OCI-M2 (cell line): ENCODE results near the gene LRRC14B.
"Not testable (repeated sequence)": the region's sequence is repeated elsewhere in the genome, so short reads cannot be mapped to it uniquely, and the experiment has no call there.

Source experiments
- DNase-seq: peaks from one replicate; lab custom pipeline; 2025; ENCODE audit not compliant: unreplicated experiment; lab: John Stamatoyannopoulos, UW

Gene LRRC14B

DNA sequence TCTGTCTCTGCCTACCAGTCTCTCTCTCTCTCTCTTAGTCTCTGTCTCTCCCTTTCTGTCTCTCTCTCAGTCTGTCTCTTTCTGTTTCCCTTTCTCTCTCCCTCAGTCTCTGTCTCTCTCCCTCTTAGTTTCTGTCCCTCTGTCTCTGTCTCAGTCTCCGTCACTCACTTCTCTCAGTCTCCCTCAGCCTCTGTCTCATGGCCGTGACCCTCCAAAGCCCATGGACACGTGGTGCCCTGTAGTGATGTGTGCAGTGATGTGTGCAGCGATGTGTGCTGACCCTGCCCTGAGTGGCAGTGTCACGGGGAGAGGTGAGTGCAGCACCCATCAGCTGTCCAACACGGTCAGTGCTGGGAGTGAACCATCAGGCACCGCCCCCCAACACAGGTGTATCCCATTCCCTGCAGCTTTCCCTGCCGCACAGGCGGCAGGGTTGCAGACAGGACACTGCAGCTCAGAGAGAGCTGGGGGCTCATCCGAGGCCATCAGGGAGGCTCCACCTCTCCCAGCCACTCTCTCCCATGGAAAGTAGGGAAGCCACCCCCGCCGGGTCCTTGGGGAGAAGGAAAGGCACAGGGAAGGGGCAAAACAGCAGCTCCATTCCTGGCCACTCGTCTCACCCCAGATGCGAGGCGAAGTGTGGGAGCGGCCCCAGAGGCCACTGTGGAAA is 794 bp upstream of the LRRC14B start:
- DNase-seq = no peak

DNA sequence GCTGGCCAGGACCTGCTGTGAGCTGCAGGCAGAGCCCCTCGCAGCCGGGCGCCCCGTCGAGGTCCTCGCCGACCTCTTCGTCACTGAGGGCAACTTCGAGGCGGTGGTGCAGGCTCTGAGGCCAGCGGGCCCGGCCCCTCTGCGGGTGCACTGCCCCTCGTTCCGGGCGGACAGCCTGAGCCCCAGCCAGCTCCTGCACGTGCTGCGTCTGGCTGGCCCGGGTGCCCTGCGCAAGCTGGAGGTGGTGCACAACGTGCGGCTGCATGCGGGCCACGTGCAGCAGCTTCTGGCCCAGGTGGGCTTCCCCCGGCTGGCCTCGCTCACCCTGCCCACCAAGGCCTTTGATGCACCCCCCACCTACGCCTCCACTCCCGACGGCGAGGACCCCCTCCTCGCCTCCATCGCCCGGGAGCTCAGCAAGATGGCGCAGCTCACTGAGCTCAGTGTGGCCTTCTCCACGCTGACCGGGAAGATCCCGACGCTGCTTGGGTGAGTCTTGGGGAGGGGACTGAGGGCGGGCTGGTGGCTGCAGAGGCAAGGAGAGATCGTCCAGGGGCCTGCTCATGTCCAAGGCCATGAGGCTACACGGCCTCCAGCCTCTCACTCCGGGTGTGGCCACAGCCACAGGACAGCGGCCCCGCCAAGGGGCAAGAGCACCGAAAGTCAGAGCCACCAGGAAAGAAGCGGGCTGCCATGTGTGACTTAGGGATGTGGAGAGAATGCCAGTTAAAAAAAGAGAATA is 825 bp downstream of the LRRC14B start:
- DNase-seq = no peak

DNA sequence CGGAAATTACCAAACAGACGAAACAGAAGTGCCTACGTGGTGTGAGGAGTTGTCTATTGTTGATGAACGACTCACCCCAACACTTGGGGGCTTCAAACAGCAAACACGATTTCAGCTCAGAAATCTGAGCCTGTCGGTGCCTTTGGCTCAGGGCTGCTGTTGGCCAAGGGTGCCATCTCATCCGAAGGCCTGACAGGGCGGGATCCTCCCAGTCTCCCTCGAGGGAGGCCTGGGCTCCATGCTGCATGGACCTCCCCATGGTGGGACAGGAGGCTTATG is 1.3 kb downstream of the LRRC14B start:
- DNase-seq = no peak

DNA sequence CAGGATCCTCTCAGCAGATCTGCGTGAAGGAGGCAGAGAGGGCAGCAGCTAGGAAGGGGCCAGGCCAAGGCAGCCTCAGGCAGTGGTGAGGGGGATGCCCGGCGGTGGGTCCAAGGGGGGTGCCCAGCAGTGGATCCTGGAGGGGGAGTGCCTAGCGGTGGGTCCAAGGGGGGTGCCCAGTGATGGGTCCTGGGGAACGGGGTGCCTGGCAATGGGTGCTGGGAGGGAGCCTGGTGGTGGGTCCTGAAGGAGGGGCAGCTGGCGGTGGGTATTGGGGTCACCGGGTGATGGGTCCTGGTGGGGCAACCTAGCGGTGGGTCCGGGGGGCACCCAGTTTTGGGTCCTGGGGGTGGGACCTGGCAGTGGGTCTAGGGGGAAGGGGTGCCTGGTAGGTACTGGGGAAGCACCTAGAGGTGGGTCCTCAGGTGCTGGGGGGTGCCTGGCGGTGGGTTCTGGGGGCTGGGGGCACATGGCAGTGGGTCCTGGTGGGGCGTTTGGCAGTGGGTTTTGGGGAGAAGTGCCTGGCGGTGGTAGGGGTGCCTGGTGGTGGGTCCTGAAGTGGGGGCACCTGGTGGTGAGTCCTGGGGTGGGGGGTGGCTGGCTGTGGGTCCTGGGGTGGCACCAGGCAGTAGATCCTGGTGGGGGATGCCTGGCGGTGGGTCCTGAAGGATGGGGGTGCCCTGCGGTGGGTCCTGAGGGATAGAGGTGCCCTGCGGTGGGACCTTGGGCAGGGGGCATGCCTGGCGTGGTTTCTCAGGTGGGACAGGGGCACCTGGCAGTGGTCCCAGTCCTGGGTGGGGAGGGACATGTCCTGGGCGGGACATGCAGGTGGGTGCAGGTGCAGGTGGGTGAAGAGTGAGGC is 1.9 kb downstream of the LRRC14B start:
- DNase-seq = no peak

DNA sequence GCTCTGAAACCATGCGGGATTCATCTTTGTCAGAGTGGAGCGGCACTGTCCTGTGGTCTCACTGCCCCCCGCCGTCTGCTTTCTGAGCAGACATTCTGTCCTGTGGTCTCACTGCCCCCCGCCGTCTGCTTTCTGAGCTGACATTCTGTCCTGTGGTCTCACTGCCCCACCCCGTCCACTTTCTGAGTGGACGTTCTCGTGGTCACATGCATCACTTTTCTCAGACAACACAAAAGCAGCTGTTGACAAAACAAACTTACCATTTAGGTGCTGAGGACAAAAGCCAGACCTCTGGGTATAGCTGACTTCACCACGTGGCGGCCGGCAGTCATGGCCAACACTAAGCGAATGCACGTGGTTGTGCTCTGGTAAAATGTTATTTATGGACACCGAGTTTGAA is 2.8 kb downstream of the LRRC14B start:
- DNase-seq = no peak

DNA sequence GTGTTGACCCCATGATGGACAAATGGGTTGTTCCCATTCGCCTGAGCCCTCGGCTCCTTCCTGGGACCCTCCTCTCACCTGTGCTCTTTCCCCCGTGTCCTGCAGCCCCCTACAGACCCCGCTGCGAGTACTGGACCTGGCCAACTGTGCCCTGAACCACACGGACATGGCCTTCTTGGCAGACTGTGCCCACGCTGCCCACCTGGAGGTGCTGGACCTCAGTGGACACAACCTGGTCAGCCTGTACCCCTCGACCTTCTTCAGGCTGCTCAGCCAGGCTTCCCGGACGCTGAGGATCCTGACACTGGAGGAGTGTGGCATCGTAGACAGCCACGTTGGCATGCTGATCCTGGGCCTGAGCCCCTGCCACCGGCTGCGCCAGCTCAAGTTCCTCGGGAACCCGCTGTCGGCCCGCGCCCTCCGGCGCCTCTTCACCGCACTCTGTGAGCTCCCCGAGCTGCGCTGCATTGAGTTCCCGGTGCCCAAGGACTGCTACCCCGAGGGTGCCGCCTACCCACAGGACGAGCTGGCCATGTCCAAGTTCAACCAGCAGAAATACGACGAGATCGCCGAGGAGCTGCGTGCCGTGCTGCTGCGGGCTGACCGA is 3.4 kb downstream of the LRRC14B start:
- DNase-seq = no peak

DNA sequence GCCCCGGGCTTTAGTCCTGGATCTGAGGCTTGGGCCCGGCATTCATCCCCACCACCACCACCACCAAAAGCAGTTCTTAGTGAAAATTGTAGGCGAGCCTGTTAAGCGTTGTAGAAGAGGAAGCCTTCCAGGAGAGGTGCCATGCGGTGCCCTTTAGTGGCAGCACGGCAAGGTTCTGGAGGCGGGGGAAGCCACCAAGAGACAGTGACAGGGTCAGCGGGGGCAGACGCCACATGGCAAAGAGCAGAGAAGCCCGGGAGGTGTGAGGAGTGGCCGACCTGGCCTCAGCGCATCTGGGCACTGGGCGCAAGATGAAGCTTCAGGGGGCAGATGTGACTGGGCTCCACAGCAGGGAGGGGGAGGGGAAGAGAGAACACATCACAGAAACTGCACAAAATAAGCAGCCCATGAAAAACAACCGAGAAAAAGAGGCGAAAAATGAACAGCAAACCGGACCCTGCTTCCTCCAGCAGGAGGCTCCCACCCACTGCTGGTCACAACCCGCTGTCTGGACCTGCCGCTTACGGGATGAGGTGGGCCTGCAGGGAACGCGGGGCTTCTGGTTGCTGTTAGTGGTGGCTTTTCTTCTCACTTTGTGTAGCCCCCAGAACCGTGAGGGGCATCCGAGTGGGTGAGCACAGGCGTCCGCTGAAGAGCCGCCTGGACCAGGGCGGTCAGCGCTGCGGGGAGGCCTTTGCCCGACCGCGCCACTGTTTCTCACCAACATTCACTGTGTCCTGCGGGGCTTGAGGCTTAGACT is 4.3 kb downstream of the LRRC14B start:
- no peak for DNase-seq

DNA sequence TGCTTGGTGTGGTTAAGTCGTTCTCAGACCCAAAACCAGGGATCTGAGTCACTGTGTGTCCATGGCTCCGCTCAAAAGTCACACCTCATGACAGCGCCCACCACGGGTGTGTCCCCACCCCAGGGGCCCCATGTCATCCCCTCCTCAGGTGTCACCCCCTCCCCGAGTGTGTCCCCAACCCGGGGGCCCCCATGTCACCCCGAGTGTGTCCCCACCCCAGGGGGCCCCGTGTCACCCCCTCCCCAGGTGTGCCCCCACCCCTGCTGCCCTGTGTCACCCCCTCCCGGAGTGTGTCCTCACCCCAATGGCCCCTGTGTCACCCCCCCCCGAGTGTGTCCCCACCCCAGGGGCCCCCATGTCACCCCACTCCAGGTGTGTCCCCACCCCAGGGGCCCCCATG is 5.1 kb downstream of the LRRC14B start:
- no peak for DNase-seq

DNA sequence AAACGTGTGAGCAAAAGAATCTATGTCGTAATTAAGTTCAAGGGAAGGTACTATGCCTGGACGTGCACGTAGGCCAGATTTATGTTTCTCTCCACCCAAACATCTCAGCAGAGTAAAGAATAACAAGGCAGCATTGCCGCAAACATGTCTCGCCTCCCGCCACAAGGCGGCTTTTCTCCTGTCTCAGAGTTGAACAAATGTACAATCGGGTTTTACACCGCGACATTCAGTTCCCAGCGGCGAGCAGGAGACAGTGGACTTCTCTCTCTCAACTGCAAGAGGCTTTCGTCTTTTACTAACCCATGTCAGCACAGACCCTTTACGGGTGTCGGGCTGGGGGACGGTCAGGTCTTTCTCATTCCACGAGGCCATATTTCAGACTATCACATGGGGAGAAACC is 5.7 kb downstream of the LRRC14B start:
- not testable (repeated sequence) for DNase-seq

DNA sequence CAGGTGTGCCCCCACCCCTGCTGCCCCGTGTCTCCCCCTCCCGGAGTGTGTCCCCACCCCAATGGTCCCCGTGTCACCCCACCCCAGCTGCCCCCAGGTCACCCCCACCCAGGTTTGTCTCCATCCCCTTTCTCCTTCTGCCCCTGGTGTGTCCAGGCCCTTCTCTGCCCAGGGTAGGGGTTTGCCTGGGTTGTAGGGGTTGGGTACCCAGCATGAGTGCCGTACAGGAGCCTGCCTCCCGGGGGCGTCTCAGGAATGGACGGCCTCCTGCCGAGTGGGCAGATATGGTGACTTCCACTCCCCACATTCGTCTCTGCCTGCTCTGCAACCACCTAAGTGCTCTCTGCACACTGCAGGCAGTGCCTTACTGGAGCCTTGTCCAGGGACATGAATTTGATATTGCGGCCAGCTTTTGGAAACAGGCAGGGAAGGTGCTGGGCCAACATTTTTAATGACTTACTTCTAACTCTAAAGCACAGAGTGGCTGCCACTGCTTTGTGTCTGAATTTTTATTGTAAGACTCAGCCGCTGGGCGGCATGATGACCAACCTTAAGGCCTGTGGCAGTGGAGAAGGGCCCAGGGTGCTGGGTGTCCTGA is 6.7 kb downstream of the LRRC14B start:
- DNase-seq = no peak

DNA sequence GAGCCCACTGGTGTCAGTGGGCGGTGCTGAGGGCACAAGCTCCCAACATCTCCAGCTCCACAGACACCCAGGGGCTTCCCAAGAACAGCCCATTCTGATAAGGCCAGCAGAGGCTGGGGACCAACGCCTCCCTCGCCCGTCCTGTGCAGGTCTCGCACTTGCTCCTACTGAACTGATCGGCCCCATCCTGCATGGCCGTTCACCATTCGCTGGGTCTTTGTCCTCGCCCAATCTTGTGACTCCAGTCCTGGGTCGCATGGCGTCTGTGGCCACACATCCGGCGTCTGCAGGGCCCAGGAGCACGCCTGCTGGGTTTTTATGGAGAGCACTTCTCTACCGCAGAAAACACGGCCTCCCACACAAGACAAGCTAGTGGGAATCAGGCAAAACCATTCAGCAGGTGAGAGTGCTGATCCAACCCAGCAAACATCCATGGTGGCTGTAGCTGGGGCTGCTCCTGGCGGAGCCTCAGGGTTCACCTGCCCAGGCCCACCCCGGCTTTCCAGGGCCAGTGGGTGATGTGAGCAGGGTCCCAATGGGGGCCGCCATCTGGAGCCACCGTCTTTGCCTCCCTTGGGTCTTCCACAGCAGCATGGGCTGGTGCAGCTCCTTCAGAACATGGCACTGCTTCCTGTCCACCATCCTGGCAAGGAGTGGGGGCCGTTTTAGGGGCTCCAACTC is 7.4 kb downstream of the LRRC14B start:
- no peak for DNase-seq

DNA sequence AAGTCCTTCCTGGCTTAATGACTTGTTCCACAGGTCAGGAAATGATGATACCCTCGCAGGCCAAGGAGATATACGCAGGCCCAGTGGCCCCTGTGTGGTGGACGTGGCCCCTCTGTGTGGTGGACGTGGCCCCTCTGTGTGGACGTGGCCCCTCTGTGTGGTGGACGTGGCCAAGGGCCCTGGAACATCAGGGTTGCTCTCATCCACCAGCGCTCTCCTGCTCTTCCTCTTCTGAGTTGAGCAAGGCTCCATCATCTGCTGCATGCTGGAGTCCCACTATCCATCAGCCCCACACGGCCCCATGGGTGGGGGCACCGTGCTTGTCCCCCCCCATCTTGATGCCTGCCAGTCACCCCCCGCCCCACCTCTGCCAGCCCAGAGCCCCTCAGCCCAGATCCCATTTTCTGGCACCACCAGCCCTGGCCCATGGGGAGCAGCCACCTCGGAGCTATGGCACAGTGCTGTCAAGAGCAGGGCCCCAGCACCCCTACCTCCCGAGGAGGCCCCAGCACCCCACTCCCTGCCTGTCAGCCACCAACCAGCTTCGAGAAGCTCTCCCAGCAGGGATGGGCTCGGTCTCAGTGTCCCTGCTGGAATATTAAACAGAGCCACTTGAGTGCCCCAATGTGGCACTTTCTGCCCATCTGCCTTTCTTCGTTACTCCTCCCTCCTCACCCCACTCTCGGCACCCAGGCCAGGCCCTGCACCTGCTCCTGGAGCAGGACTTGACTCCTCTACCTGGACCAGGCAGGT is 8.1 kb downstream of the LRRC14B start:
- DNase-seq = no peak

DNA sequence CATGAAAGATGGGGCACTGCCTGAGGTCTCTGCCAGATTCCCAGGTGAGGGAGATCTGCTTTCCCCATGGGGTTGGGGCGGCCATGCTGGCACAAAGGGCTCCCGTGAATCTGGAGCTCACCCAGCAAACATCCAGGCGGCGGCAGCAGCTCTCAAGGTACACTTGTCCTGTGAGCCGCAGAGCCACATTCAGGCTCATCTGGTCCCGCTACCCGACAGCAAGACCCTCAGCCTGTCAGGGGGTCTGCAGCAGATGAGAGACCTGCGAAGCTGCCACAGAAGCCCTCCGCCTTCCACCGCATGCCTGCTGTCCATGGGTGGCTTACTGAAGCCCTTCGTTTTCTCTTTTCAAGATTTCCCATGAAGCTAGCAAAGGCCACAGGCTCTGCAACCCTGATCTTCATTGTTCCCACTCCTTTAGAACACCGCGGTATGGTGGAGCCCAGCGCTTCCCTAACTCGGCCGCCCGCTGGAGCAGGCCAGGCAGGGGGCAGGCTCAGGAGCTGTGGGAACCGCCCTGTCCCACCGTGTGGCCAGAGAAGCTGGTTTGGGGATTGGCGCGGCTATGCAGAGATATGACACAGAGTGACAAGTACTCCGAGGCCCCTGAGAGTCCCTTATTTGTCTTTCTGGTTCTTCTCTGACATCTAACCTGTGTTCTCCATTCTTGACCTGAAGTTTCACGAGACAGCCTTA is 8.8 kb downstream of the LRRC14B start:
- DNase-seq = no peak

DNA sequence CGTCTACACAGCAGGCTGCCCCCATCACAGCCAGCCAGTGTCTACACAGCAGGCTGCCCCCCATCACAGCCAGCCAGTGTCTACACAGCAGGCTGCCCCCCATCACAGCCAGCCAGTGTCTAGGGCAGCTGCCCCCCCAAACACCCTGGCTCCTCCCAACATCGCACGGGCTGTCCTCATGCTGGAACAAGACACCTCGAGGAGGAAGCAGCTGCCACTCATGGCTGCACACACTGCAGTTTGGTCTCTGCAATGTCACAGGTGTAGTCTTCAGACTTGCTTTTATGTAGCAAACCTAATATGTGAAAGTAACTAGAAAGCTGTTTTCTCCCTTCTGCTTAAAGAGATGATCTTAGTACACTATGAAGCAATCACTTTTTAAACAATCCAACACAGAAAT is 9.7 kb downstream of the LRRC14B start:
- DNase-seq = no peak

DNA sequence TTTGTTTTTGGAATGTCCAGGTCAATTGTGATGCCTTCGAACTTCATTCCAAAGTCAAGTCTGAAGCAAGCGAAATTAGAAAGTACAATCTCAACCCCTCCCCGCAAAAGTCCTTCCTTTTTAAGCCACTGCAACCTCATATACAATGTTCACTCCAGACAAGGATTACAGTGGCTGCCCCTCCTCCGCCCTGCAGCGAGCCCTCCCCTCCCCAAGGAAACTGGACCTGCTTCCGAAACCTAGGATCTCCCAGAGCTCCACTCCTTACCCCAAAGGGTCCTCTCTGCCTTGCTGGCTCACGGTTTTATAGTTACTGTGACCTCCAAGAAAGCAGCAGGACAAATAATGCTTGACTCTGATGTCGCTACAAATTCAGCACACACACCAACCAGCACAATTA is 10.4 kb downstream of the LRRC14B start:
- DNase-seq = no peak

DNA sequence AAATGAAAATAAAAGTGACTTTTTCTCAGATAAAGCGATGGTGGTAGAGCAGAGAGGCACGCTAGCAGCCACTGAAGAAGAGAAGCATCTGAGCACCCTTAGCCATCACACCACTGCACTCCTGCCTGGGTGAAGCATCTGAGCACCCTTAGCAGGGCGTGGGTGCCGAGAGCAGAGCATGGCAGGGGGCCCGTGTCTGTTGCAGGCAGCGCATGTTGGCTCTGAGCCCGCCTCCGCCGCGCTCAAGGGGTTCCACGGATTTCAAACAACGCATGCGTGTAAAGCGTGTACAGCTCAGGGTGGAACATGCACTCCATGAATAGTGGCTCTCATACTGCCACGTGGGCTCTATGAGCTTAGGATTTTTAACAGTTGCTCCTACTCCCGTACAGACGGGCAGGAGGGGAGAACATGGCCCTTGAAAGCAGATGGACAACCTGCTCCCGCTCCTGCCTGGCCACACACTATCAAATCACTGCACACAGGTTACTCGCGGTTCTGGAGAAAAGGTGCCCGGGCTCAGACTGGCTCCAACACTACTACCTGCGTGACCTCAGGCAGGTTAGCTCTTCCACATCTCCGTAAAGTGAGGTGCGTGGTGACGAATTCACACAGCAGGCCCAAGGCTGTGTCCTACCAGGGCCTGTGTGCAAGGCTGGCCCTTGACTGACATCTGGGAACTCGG is 12.1 kb downstream of the LRRC14B start:
- DNase-seq = no peak

DNA sequence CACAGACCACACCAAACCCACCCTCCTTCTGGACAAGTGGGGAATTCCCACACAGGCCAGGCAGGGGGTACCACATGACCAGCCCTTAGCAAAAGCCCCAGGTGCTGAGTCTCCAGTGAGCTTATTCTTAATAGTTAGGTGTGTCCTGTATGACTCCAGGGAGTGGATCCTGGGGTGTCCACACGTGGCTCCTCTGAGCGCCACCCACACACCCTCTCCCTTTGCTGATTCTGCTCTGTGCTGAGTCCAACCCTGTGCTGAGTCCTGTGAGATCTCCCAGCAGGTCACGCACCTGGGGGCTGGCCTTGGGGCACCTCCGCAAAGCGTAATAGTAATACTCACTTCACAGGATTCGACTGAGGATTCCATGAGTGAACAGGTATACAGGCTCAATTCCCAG is 12.7 kb downstream of the LRRC14B start:
- no peak for DNase-seq

DNA sequence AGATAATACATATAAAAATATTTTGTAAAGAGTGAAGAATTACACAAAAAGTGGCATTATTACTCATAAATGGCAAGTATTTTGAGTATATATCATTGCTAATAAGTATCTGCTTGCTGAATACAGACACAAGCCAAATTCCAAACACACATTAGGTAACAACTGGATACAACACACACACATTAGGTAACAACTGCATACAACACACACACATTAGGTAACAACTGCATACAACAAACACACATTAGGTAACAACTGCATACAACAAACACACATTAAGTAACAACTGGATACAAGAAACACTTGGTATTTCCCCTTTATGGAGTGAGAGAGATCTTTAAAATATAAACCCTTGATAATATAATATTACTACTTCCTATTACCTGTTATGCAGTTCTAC is 13.2 kb downstream of the LRRC14B start:
- DNase-seq = no peak
